HepG2 (cell line): ENCODE measurements around the gene CAMK1D. TPM values are rescaled to one million over a fixed set of nuclear protein-coding genes. Genes with fewer than 3 reads are reported as not detected.

Experiments used
- ATAC-seq: fragments of 200-7000 bp; cut with Tn5 transposase; 3 replicates; pipeline ENCODE4 v1.9.1; 2020; ENCODE audit warnings: mild to moderate bottlenecking, moderate library complexity
- BruUV-seq: library from RNA; stranded (reverse); fragments of 400-500 nt; replicated peaks from 2 replicates; lab custom pipeline; 2021; lab: Mats Ljungman, UMichigan
- CTCF ChIA-PET: fragments of 300-600 bp; formaldehyde crosslinking; extraction: SDS; loops from one replicate; lab custom pipeline; 2021; ENCODE audit warnings: low total read pairs, inconsistent platforms, low intra/inter-chr PET ratio; lab: Yijun Ruan, JAX
- POLR2A ChIA-PET: fragments of 350-600 bp; sonication (Branson Sonifier 250); formaldehyde crosslinking; loops from one replicate; lab custom pipeline; 2020; ENCODE audit warnings: antibody characterized with exemption, inconsistent platforms; lab: Yijun Ruan, JAX
- DNase-seq: peaks from one replicate; pipeline ENCODE4 v3.0.0-alpha.2; 2015; ENCODE audit warnings: low spot score
- FAIRE-seq: peaks from 3 replicates; lab custom pipeline; 2011; peaks lifted over from hg19 to GRCh38; lab: Jason Lieb, UNC
- H2AFZ ChIP-seq: one replicate; pipeline ENCODE4 v1.6.1; 2011; ENCODE audit warnings: low read length, inconsistent platforms
- H3K27ac ChIP-seq: fragments of 300-600 bp; 3 replicates; pipeline ENCODE4 v1.8.0; 2011; ENCODE audit warnings: mixed run types, mild to moderate bottlenecking, mixed read lengths, low read length, inconsistent platforms; ENCODE audit not compliant: insufficient read depth; ENCODE audit errors: extremely low read length
- H3K27me3 ChIP-seq, 2 experiments: fragments of 200-600 bp in 1 of 2; 2 replicates in 1 of 2; 3 replicates in 1 of 2; pipeline versions ENCODE4 v1.6.0 to v1.8.0; 2011; ENCODE audit warnings: low read length in 2 of 2, mild to moderate bottlenecking in 2 of 2, moderate library complexity in 2 of 2, inconsistent platforms in 1 of 2; ENCODE audit not compliant: insufficient read depth in 2 of 2, control insufficient read depth in 1 of 2
- H3K36me3 ChIP-seq, 2 experiments: fragments of 200-600 bp in 1 of 2; replicated peaks in 1 of 2; 2 replicates in 1 of 2; 3 replicates in 1 of 2; pipeline versions ENCODE4 v1.5.1 to v1.8.0; 2011; ENCODE audit warnings: low read length in 2 of 2, inconsistent platforms in 1 of 2; ENCODE audit not compliant: insufficient read depth in 2 of 2, control insufficient read depth in 1 of 2
- H3K4me1 ChIP-seq: 2 replicates; pipeline ENCODE4 v1.5.1; 2012; ENCODE audit warnings: low read length, inconsistent platforms; ENCODE audit not compliant: insufficient read depth
- H3K4me2 ChIP-seq: 2 replicates; pipeline ENCODE4 v1.6.0; 2011; ENCODE audit warnings: low read depth, low read length, inconsistent platforms
- H3K4me3 ChIP-seq, 3 experiments: fragments of 200-600 bp in 1 of 3; sonication (generic), shearing (Covaris generic) in 1 of 3; replicated peaks in 1 of 3; 2 replicates each; pipeline ENCODE4 v1.5.1; 2011 to 2016; ENCODE audit warnings: low read length in 3 of 3, inconsistent platforms in 2 of 3, low read depth in 2 of 3, mild to moderate bottlenecking in 2 of 3, control low read depth in 1 of 3, mixed read lengths in 1 of 3; ENCODE audit not compliant: insufficient read depth in 1 of 3
- H3K79me2 ChIP-seq: one replicate; pipeline ENCODE4 v1.6.1; 2011; ENCODE audit warnings: low read length, inconsistent platforms; ENCODE audit not compliant: insufficient read depth
- H3K9ac ChIP-seq: 2 replicates; pipeline ENCODE4 v1.6.0; 2011; ENCODE audit warnings: mild to moderate bottlenecking, low read depth, low read length, inconsistent platforms; ENCODE audit not compliant: insufficient read depth
- H3K9me3 ChIP-seq: 2 replicates; pipeline ENCODE4 v1.5.1; 2012; ENCODE audit warnings: mild to moderate bottlenecking, low read length
- H4K20me1 ChIP-seq: 2 replicates; pipeline ENCODE4 v1.6.0; 2011; ENCODE audit warnings: inconsistent platforms, mild to moderate bottlenecking, low read length, moderate library complexity; ENCODE audit not compliant: insufficient read depth
- CERS6 ChIP-seq: sonication (generic); formaldehyde crosslinking; IDR thresholded peaks from 2 replicates; pipeline ENCODE4 v1.5.0; 2020; ENCODE audit warnings: missing genetic modification reagents
- CREM ChIP-seq, 2 experiments: sonication (generic) in 1 of 2; formaldehyde crosslinking in 1 of 2; IDR thresholded peaks; 2 replicates each; pipeline versions ENCODE4 v1.4.0 to v1.6.1; 2016 to 2020; ENCODE audit warnings: antibody characterized with exemption in 1 of 2, mild to moderate bottlenecking in 1 of 2, missing genetic modification reagents in 1 of 2
- DR1 ChIP-seq: sonication (generic); formaldehyde crosslinking; IDR thresholded peaks from 2 replicates; pipeline ENCODE4 v1.8.0; 2021; ENCODE audit warnings: mild to moderate bottlenecking, missing genetic modification reagents, inconsistent platforms
- HIVEP1 ChIP-seq: sonication (generic); formaldehyde crosslinking; IDR thresholded peaks from 2 replicates; pipeline ENCODE4 v1.4.0; 2020; ENCODE audit warnings: mild to moderate bottlenecking, missing genetic modification reagents
- NPAS2 ChIP-seq: sonication (generic); formaldehyde crosslinking; IDR thresholded peaks from 2 replicates; pipeline ENCODE4 v1.8.0; 2022; ENCODE audit warnings: mild to moderate bottlenecking, missing genetic modification reagents, borderline replicate concordance
- SSRP1 ChIP-seq: IDR thresholded peaks from 2 replicates; pipeline ENCODE4 v1.6.1; 2016; ENCODE audit warnings: control low read depth
- TAF1 ChIP-seq: sonication (generic); formaldehyde crosslinking; IDR thresholded peaks from 2 replicates; pipeline ENCODE4 v1.4.0; 2020; ENCODE audit warnings: missing genetic modification reagents
- ZHX1 ChIP-seq: sonication (generic); formaldehyde crosslinking; IDR thresholded peaks from 2 replicates; pipeline ENCODE4 v1.8.1; 2022; ENCODE audit warnings: low read depth, mild to moderate bottlenecking, missing genetic modification reagents
- ZNF768 ChIP-seq: sonication (generic); formaldehyde crosslinking; IDR thresholded peaks from 2 replicates; pipeline ENCODE4 v1.4.0; 2020; ENCODE audit warnings: missing genetic modification reagents
- ZNF781 ChIP-seq: sonication (generic); formaldehyde crosslinking; IDR thresholded peaks from 2 replicates; pipeline ENCODE4 v1.5.1; 2020; ENCODE audit warnings: borderline replicate concordance, mild to moderate bottlenecking, missing genetic modification reagents; ENCODE audit errors: not compliant biosample characterization
- ZNF788 ChIP-seq: sonication (generic); formaldehyde crosslinking; IDR thresholded peaks from 2 replicates; pipeline ENCODE4 v1.5.0; 2020; ENCODE audit warnings: mild to moderate bottlenecking, missing genetic modification reagents, borderline replicate concordance
- WGBS: methylation state at CpG from one replicate; pipeline ENCODE4 v1.1.6; 2017; ENCODE audit warnings: low lambda C conversion rate; 5-methylcytosine and 5-hydroxymethylcytosine counted together
- in situ Hi-C: cut with HindIII; loops from 2 replicates; pipeline ENCODE4 v1.10.0; 2017; ENCODE audit warnings: low pct_unique_long_range_greater_than_20kb; ENCODE audit not compliant: extremely low pct_ligation_motif_present
- intact Hi-C: fragments of 100-400 bp; cut with micrococcal nuclease; formaldehyde crosslinking; loops from one replicate; pipeline ENCODE4 v1.10.0; 2022; ENCODE audit not compliant: unreplicated experiment
- polyA plus RNA-seq, 8 experiments: library from polyadenylated mRNA; depleted of rRNA in 3 of 8; stranded (reverse) in 7 of 8; unstranded in 1 of 8; fragments of >200 nt; fragmentation: Illumina TruSeq in 4 of 8; extraction: Trizol in 4 of 8; gene quantifications; 2 replicates each; pipeline versions ENCODE4 v1.2.1 to v1.2.3, GENCODE V29; 2011 to 2016; ENCODE audit warnings: low read depth in 4 of 8, missing spikeins in 1 of 8, mixed read lengths in 1 of 8; ENCODE audit not compliant: insufficient read depth in 1 of 8
- total RNA-seq, 5 experiments: library from RNA; depleted of rRNA; stranded (reverse); fragments of >200 nt; fragmentation: Illumina TruSeq; extraction: Trizol; gene quantifications; 2 replicates each; pipeline ENCODE4 v1.2.3, GENCODE V29; 2016; ENCODE audit warnings: low read depth in 1 of 5
- TF ChIP-seq, protein P1 (sequence below): IDR thresholded peaks from 2 replicates; pipeline ENCODE4 v1.4.0; 2020; ENCODE audit warnings: mild to moderate bottlenecking, missing genetic modification reagents

CAMK1D gene
- total and polyA plus RNA-seq, 2 of the 13 experiments (the other 11 are each of a cell fraction or from before 2014, with no cell fraction given) = under 0.01 TPM; not detected in 1

DNA sequence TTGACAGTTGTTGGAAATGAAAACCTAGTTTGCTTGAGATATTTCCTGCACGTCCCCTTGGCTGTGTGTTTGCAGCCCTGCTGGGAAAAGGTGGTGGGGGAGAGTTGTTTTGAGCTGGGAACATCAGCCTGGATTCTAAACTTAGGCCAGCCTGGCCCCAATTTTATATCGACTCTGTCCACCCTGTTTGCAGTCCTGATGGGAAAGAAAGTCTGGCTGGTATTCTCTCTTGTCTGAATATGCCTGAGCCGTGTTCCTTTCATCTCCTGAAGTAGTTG lies 473.5 kb downstream of the CAMK1D start:
- Histone ChIP-seq H3K4me2 (no peak overlapping the region), H3K79me2 (no peaks in the 10 kb centered on the region), H3K9ac (no peak overlapping the region), H3K27me3 (peaks cover 0 to 8% of the 10 kb centered on the region in 2 experiments; a peak in 1 of 5 replicates), H3K36me3 (no peaks in the 10 kb centered on the region; a peak in 1 of 5 replicates), H3K27ac (no peak overlapping the region), H3K4me1 (no peaks in the 10 kb centered on the region), H4K20me1 (no peaks in the 10 kb centered on the region), H3K4me3 (no peak overlapping the region), H3K9me3 (no peaks in the 10 kb centered on the region), H2AFZ (no peak overlapping the region)
- BruUV-seq = no TSS peak
- no peak for FAIRE-seq
- intact Hi-C loops (no loop called here), in situ Hi-C loops (no loop called here)
- DNase-seq = no peak
- ChIA-PET POLR2A (no interaction called here), CTCF (no interaction called here)
- 0% methylated on average over 3 of the region's 3 CpGs for WGBS
- no peak for ATAC-seq
- no peak for TF ChIP-seq ZNF788 (CRISPR knock-in tag)
- no peak for TF ChIP-seq TAF1 (CRISPR knock-in tag)
- TF ChIP-seq ZNF768 = no peak
- no peak for TF ChIP-seq ZNF781 (CRISPR knock-in tag)
- TF ChIP-seq HIVEP1 (CRISPR knock-in tag) = no peak
- TF ChIP-seq DR1 (CRISPR knock-in tag) = no peak
- TF ChIP-seq CERS6 = no peak
- TF ChIP-seq NPAS2 (CRISPR knock-in tag) = no peak
- no peak for TF ChIP-seq SSRP1 (CRISPR knock-in tag)

DNA sequence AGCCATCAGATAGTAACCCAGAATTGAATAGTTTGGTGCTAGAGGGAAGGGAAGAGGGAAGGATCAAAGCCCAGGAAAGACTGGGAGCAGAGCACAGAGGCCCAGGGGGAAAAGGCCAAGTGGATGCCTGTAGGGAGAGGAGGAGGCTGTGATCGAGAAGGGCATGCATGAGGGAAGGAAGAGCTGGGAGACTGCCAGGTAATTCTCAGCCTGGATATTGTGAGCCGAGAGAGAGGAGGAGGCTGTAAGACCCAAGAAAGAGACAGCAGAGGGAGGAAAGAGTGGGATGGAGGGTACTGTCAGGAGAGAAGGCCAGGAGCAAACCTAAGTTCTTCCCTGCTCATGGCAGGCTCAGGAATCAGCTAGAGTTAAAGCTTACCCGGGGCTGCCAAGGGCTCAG lies 474.0 kb downstream of the CAMK1D start:
- ATAC-seq = no peak
- H3K9me3 ChIP-seq = no peaks in the 10 kb centered on the region
- no peak overlapping the region for H3K27ac ChIP-seq
- in situ Hi-C loops (no loop called here), intact Hi-C loops (no loop called here)
- DNase-seq = no peak
- no peaks in the 10 kb centered on the region for H4K20me1 ChIP-seq
- H3K79me2 ChIP-seq = no peaks in the 10 kb centered on the region
- H3K27me3 ChIP-seq = peaks cover 0 to 8% of the 10 kb centered on the region in 2 experiments; a peak in 1 of 5 replicates
- POLR2A ChIA-PET = no interaction called here
- no peak overlapping the region for H3K4me3 ChIP-seq
- CTCF ChIA-PET = no interaction called here
- WGBS = 2% methylated on average over 3 of the region's 3 CpGs
- H3K9ac ChIP-seq = no peak overlapping the region
- H3K36me3 ChIP-seq = no peaks in the 10 kb centered on the region; a peak in 1 of 5 replicates
- no peak overlapping the region for H2AFZ ChIP-seq
- H3K4me1 ChIP-seq = no peaks in the 10 kb centered on the region
- no peak for FAIRE-seq
- no TSS peak for BruUV-seq
- H3K4me2 ChIP-seq = no peak overlapping the region
- TF ChIP-seq, protein P1, sequence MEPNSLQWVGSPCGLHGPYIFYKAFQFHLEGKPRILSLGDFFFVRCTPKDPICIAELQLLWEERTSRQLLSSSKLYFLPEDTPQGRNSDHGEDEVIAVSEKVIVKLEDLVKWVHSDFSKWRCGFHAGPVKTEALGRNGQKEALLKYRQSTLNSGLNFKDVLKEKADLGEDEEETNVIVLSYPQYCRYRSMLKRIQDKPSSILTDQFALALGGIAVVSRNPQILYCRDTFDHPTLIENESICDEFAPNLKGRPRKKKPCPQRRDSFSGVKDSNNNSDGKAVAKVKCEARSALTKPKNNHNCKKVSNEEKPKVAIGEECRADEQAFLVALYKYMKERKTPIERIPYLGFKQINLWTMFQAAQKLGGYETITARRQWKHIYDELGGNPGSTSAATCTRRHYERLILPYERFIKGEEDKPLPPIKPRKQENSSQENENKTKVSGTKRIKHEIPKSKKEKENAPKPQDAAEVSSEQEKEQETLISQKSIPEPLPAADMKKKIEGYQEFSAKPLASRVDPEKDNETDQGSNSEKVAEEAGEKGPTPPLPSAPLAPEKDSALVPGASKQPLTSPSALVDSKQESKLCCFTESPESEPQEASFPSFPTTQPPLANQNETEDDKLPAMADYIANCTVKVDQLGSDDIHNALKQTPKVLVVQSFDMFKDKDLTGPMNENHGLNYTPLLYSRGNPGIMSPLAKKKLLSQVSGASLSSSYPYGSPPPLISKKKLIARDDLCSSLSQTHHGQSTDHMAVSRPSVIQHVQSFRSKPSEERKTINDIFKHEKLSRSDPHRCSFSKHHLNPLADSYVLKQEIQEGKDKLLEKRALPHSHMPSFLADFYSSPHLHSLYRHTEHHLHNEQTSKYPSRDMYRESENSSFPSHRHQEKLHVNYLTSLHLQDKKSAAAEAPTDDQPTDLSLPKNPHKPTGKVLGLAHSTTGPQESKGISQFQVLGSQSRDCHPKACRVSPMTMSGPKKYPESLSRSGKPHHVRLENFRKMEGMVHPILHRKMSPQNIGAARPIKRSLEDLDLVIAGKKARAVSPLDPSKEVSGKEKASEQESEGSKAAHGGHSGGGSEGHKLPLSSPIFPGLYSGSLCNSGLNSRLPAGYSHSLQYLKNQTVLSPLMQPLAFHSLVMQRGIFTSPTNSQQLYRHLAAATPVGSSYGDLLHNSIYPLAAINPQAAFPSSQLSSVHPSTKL (CRISPR knock-in tag) = no peak
- TF ChIP-seq ZHX1 (CRISPR knock-in tag) (no peak), CREM (IDR thresholded peaks at IDR 0.05) (no peak), CREM (CRISPR knock-in tag; IDR thresholded peaks at IDR 0.05) (no peak)
